Hematopoietic multipotent progenitor cell treated with erythropoietin and hydrocortisone succinate and interleukin-3 and kit ligand, for 17 days (in vitro differentiated cells): ENCODE measurements around the gene TNS2.
"Not testable (repeated sequence)": the region's sequence is repeated elsewhere in the genome, so short reads cannot be mapped to it uniquely, and the experiment has no call there.

Experiments used
- DNase-seq: peaks from one replicate; pipeline ENCODE4 v3.0.0-alpha.2; 2015; ENCODE audit warnings: low spot score

TNS2 gene

GRCh38 chr12:53096089-53096741 lies 46.4 kb downstream of the TNS2 start:
- DNase-seq, result no peak

GRCh38 chr12:53096759-53097158 lies 46.9 kb downstream of the TNS2 start:
- no peak for DNase-seq

- DNase-seq, result no peak
Measured at GRCh38 chr12:53097207-53097563, 47.3 kb downstream of the TNS2 start.

- DNase-seq, result no peak
Measured at GRCh38 chr12:53097564-53098353, 47.9 kb downstream of the TNS2 start, which contains the start of gene IGFBP6. Gene IGFBP6 (plus strand): TSS chr12:53097667. CDS start chr12:53097718, 51 bp downstream.

- no peak for DNase-seq
Measured at GRCh38 chr12:53098354-53098981, 48.6 kb downstream of the TNS2 start.

- peak; percentile 78 for DNase-seq
Measured at GRCh38 chr12:53099071-53099882, 49.4 kb downstream of the TNS2 start.

- no peak for DNase-seq
Measured at GRCh38 chr12:53100466-53101151, 50.7 kb downstream of the TNS2 start.

GRCh38 chr12:53101266-53101665 lies 51.4 kb downstream of the TNS2 start:
- no peak for DNase-seq

- DNase-seq, result no peak
Measured at GRCh38 chr12:53101931-53102781, 52.3 kb downstream of the TNS2 start.

GRCh38 chr12:53102883-53103807 lies 53.3 kb downstream of the TNS2 start, which contains the start of gene SOAT2:
Gene SOAT2 (plus strand): TSS chr12:53103486. CDS start chr12:53103578, 92 bp downstream.
- DNase-seq, result no peak

- no peak for DNase-seq
Measured at GRCh38 chr12:53103860-53104305, 54.0 kb downstream of the TNS2 start.

- no peak for DNase-seq
Measured at GRCh38 chr12:53105256-53105655, 55.4 kb downstream of the TNS2 start.

- DNase-seq, result no peak
Measured at GRCh38 chr12:53105712-53106439, 56.0 kb downstream of the TNS2 start.

- DNase-seq, result no peak
Measured at GRCh38 chr12:53107122-53107521, 57.3 kb downstream of the TNS2 start.

GRCh38 chr12:53112431-53112830 lies 62.6 kb downstream of the TNS2 start:
- DNase-seq, result not testable (repeated sequence)

- no peak for DNase-seq
Measured at GRCh38 chr12:53113136-53113705, 63.4 kb downstream of the TNS2 start.

- DNase-seq, result no peak
Measured at GRCh38 chr12:53113951-53114350, 64.1 kb downstream of the TNS2 start.
